Thyroid gland (tissue), 4 donors: ENCODE results near the gene STK11IP.

ENCODE experiments used
- CTCF ChIP-seq, 6 experiments: fragments of 200-600 bp in 3 of 6; fragments of 450-650 bp in 3 of 6; sonication (generic) in 3 of 6; IDR thresholded peaks; one replicate each; pipeline ENCODE4 v1.5.1; 2016 to 2019; ENCODE audit warnings: antibody characterized with exemption in 6 of 6, mild to moderate bottlenecking in 2 of 6, inconsistent platforms in 1 of 6, moderate library complexity in 1 of 6
- POLR2A ChIP-seq, 2 donors: fragments of 450-650 bp; IDR thresholded peaks; one replicate each; pipeline ENCODE4 v1.6.1; 2017; ENCODE audit warnings: antibody characterized with exemption in 2 of 2, mild to moderate bottlenecking in 2 of 2, moderate library complexity in 1 of 2

GRCh38 chr2:219573166-219573565 lies 24.5 kb upstream of the STK11IP start:
- TF ChIP-seq CTCF (IDR thresholded peaks at IDR 0.05), result no peak
- TF ChIP-seq POLR2A (IDR thresholded peaks at IDR 0.05), result no peak
